Ovary (tissue), 9 donors: ENCODE measurements around the gene CD36. TPM values are rescaled to one million over a fixed set of nuclear protein-coding genes. Genes with fewer than 3 reads are reported as not detected.

Experiments used
- DNase-seq, 5 donors: peaks; one replicate each; pipeline ENCODE4 v3.0.0-alpha.2; 2019 to 2020
- H3K27ac ChIP-seq, 2 donors: fragments of 200-600 bp; one replicate each; pipeline versions ENCODE4 v1.5.1 to v1.8.0; 2019 to 2022
- H3K27me3 ChIP-seq: fragments of 200-600 bp; one replicate; pipeline ENCODE4 v1.8.0; 2022
- H3K36me3 ChIP-seq: fragments of 200-600 bp; sonication (generic); one replicate; pipeline ENCODE4 v1.5.1; 2019
- H3K4me1 ChIP-seq: one replicate; pipeline ENCODE4 v1.8.1; 2013; ENCODE audit warnings: mild to moderate bottlenecking, moderate library complexity; ENCODE audit not compliant: insufficient read depth
- H3K4me3 ChIP-seq: fragments of 200-600 bp; sonication (generic); one replicate; pipeline ENCODE4 v1.5.1; 2017
- H3K9me3 ChIP-seq, 2 donors: fragments of 200-600 bp in 1 of 2; sonication (generic) in 1 of 2; one replicate each; pipeline versions ENCODE4 v1.5.1 to v1.8.1; 2013 to 2019; ENCODE audit warnings: mild to moderate bottlenecking in 1 of 2, moderate library complexity in 1 of 2
- CTCF ChIP-seq, 3 donors: fragments of 450-650 bp in 2 of 3; fragments of 200-600 bp in 1 of 3; IDR thresholded peaks; one replicate each; pipeline versions ENCODE4 v1.5.1 to v1.8.0; 2016 to 2022; ENCODE audit warnings: antibody characterized with exemption in 3 of 3, mild to moderate bottlenecking in 1 of 3
- EP300 ChIP-seq: sonication (generic); formaldehyde crosslinking; IDR thresholded peaks from one replicate; pipeline ENCODE4 v1.6.1; 2017; ENCODE audit warnings: antibody characterized with exemption
- POLR2A ChIP-seq: fragments of 450-650 bp; IDR thresholded peaks from one replicate; pipeline ENCODE4 v1.6.1; 2017; ENCODE audit warnings: antibody characterized with exemption, mild to moderate bottlenecking, moderate library complexity
- WGBS, 3 donors: extraction: QIAGEN DNeasy Blood & Tissue Kit in 1 of 3; methylation state at CpG; one replicate each; pipeline versions ENCODE4 v1.1.5 to v1.1.7; 2013 to 2017; 5-methylcytosine and 5-hydroxymethylcytosine counted together
- intact Hi-C, 4 donors: fragments of 100-400 bp; cut with DNase I; formaldehyde crosslinking; loops; one replicate each; pipeline versions ENCODE4 v1.11.0 to v1.15.1; 2022 to 2023
- polyA plus RNA-seq, 2 donors: library from polyadenylated mRNA; stranded (reverse); fragments of 200-250 nt in 1 of 2; fragments of 350-450 nt in 1 of 2; fragmentation: Illumina TruSeq in 1 of 2; extraction: RNeasy Lipid Tissue Mini Kit (QIAGEN cat#74804) in 1 of 2; gene quantifications; one replicate each; pipeline ENCODE4 v1.2.3, GENCODE V29; 2013 to 2014
- total RNA-seq, 7 donors: library from RNA; depleted of rRNA in 2 of 7; stranded (reverse); fragments of >200 nt in 2 of 7; fragmentation: NEBNext Ultra II Directional in 3 of 7; extraction: Animal tissue kit (Norgen Biotek cat#: 25700) in 3 of 7; gene quantifications; one replicate each; pipeline versions ENCODE4 v1.1.0 to v1.2.4, GENCODE V29; 2016 to 2023
- donor health status: DM: no; HTN: no; CAD: no; lungs with moderate emphysema.
- donor health status: DM: no; HTN: no; CAD: no.
- donor health status: Bipolar disorder and iron deficiency.
- donor health status: DM: yes; HTN: yes; CAD: no.
- donor health status: DM: no; HTN: no; CAD: no.
- donor health status: DM: yes; HTN: yes; CAD: no.

The CD36 gene
- total and polyA plus RNA-seq, 9 donors = 3.1 to 55.4 (median 9.1) TPM

GRCh38 chr7:80699721-80700256 lies 61.3 kb downstream of the CD36 start:
- TF ChIP-seq EP300 (no peak), POLR2A (no peak), CTCF (IDR thresholded peaks at IDR 0.05) (no peak)
- H3K4me3 ChIP-seq = no peak overlapping the region
- H3K27ac ChIP-seq = no peak overlapping the region
- intact Hi-C loops = loop anchor here (2.0 to 10.0 kb wide), 4 partner anchors 765 to 775 kb away; no protein-coding TSS in a partner anchor
- H3K36me3 ChIP-seq = no peaks in the 10 kb centered on the region
- DNase-seq = no peak
- 45 to 60% (median 50%) methylated on average over 4 of the region's 4 CpGs for WGBS, 3 donors
- no peaks in the 10 kb centered on the region for H3K9me3 ChIP-seq
- H3K27me3 ChIP-seq = no peaks in the 10 kb centered on the region
- H3K4me1 ChIP-seq = no peaks in the 10 kb centered on the region

- intact Hi-C loops = loop anchor here in 1 of 4 donors (10.0 kb wide), 1 partner anchor 762 kb away; no protein-coding TSS in a partner anchor
- Histone ChIP-seq H3K27me3 (no peaks in the 10 kb centered on the region), H3K36me3 (no peaks in the 10 kb centered on the region), H3K4me1 (no peaks in the 10 kb centered on the region), H3K27ac (no peak overlapping the region), H3K4me3 (no peak overlapping the region), H3K9me3 (no peaks in the 10 kb centered on the region)
- no peak for DNase-seq
- WGBS, 3 donors = 66 to 74% (median 69%) methylated on average over 1 of the region's 1 CpG
- no peak for TF ChIP-seq CTCF (IDR thresholded peaks at IDR 0.05)
- no peak for TF ChIP-seq POLR2A
- TF ChIP-seq EP300 = no peak
Observed at GRCh38 chr7:80703272-80703671, 64.8 kb downstream of the CD36 start.

GRCh38 chr7:80705130-80705781 lies 66.8 kb downstream of the CD36 start:
- no peak for DNase-seq
- TF ChIP-seq EP300 (no peak), CTCF (IDR thresholded peaks at IDR 0.05) (no peak), POLR2A (no peak)
- 78 to 91% (median 80%) methylated on average over 2 of the region's 2 CpGs for WGBS, 3 donors
- Histone ChIP-seq H3K27me3 (no peaks in the 10 kb centered on the region), H3K4me3 (no peak overlapping the region), H3K4me1 (no peaks in the 10 kb centered on the region), H3K9me3 (no peaks in the 10 kb centered on the region), H3K36me3 (no peaks in the 10 kb centered on the region), H3K27ac (no peak overlapping the region)
- intact Hi-C loops = loop anchor here in 1 of 4 donors (10.0 kb wide), 1 partner anchor 760 kb away; no protein-coding TSS in a partner anchor

GRCh38 chr7:80707318-80707717 lies 68.9 kb downstream of the CD36 start:
- Histone ChIP-seq H3K36me3 (no peaks in the 10 kb centered on the region), H3K27ac (no peak overlapping the region), H3K27me3 (no peaks in the 10 kb centered on the region), H3K4me3 (no peak overlapping the region), H3K9me3 (no peaks in the 10 kb centered on the region), H3K4me1 (no peaks in the 10 kb centered on the region)
- no peak for TF ChIP-seq CTCF (IDR thresholded peaks at IDR 0.05)
- TF ChIP-seq POLR2A = no peak
- TF ChIP-seq EP300 = no peak
- intact Hi-C loops = loop anchor here in 1 of 4 donors (10.0 kb wide), 1 partner anchor 757 kb away; no protein-coding TSS in a partner anchor
- WGBS, 3 donors = 89 to 100% (median 98%) methylated on average over 1 of the region's 1 CpG
- DNase-seq = no peak
